DMS114 treated with DMSO at 0.1 percent for 48 hours (cell line): ENCODE measurements around the gene SLC6A18.
"Not testable (repeated sequence)": the region's sequence is repeated elsewhere in the genome, so short reads cannot be mapped to it uniquely, and the experiment has no call there.

Source experiments
- DNase-seq: peaks from one replicate; lab custom pipeline; 2025; ENCODE audit not compliant: unreplicated experiment; lab: John Stamatoyannopoulos, UW

Gene SLC6A18

DNA sequence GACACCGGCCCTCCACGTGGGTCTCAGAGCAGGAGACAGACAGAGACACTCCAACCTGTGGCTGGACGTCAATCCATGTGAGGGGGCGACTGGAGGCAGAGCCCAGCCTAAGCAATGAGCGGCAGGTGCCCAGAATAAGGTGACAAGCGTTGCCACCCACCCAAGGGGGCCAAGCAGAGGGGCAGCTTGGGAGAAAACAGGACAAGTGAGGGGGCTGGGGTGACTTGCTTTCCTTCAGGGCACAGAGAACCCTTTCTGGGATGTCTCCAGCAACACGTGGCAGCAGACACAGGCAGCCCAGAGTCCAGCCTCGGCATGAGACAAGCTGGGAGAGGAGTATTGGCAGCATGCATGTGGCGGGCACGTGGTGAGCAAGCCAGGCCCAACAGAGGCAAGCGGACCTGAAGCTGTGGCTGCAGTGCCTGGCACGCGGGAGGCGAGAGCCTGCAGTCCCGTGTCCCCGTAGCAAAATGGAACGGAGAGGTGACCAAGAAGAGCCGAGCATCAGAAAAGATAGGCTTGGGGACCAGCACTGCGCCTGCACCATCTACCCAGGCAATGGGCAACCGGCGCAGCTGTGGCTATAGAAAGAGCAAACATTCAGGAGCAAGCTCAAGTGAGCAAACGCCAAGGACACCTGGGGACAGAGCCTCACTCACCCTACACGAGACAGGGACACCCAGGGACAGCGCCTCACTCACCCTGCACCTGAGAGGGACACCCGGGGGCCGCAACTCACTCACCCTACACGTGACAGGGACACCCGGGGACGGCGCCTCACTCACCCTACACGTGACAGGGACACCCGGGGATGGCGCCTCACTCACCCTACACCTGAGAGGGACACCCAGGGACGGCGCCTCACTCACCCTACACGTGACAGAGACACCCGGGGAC lies 63.5 kb downstream of the SLC6A18 start:
- no peak for DNase-seq

DNA sequence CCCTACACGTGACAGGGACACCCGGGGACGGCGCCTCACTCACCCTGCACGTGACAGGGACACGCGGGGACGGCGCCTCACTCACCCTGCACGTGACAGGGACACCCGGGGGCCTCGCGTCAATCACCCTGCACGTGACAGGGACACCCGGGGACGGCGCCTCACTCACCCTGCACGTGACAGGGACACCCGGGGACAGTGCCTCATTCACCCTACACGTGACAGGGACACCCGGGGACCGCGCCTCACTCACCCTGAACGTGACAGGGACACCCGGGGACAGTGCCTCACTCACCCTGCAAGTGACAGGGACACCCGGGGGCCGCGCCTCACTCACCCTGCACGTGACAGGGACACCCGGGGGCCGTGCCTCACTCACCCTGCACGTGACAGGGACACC lies 64.4 kb downstream of the SLC6A18 start:
- DNase-seq: not testable (repeated sequence)

DNA sequence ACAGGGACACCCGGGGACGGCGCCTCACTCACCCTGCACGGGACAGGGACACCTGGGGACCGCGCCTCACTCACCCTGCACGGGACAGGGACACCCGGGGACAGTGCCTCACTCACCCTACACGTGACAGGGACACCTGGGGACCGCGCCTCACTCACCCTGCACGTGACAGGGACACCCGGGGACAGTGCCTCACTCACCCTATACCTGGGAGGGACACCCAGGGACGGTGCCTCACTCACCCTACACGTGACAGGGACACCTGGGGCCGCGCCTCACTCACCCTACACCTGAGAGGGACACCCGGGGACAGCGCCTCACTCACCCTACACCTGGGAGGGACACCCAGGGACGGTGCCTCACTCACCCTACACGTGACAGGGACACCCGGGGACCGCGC lies 65.8 kb downstream of the SLC6A18 start:
- DNase-seq: not testable (repeated sequence)

DNA sequence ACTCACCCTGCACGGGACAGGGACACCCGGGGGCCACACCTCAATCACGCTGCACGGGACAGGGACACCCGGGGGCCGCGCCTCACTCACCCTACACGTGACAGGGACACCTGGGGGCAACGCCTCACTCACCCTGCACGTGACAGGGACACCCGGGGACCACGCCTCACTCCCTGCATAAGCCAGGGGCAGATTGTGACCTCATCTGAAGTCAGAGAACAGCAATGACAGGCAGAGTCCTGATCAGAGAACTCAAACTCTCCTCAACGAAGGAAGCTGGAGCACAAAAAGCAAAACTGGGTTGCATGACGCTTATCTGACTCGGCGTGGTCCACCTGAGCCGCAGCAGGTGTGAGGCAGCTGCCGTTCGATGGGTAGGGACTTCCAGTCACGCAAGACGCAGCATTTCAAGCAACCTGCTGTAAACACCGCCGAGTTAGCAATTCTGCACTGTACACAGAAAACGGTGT lies 66.5 kb downstream of the SLC6A18 start:
- no peak for DNase-seq

DNA sequence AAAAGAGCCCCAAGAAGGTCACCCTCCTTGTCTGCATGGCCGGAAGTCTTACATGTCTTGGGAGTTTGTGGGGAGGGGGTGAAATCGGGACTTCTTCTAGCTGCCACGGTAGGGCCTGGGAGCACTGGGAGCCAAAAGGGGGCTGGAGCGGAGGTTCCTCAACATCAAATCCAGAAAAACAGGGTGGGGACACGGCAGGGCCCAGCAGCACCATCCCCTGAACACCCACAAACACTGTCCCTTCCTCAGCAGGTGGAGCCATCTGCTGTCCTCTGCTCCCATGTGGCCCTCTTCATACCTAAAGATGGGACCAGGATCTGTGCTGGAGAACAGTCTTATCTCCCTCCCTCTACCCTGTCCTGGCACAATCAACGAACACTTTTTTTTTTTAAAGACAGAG lies 67.0 kb downstream of the SLC6A18 start:
- no peak for DNase-seq

DNA sequence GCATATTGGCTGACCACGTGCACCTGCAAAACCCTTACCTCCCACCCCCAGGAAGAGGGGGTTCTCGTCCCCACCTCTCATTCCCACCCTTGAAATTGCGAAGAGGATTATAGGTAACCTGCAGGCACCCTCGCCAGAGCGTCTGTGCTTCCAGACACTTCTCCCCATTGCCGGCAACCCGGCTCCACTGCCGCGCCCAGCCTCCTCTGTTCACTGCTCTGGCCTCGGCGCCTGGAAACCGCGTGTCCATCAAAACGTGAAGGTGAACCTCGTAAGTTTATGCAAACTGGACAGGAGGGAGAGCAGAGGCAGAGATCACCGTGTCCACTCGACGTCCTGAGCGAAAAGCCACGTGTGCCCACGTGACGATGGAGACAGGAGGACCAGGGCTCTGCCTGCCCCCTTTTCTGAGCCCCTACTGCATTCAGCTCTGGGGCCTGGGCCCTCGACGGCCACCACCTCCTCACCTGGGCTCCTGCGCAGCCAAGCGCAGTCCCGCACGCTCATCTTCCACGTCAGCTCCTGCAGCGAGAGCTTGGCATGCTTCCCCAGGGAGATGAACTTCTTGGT lies 67.8 kb downstream of the SLC6A18 start:
- DNase-seq: no peak

DNA sequence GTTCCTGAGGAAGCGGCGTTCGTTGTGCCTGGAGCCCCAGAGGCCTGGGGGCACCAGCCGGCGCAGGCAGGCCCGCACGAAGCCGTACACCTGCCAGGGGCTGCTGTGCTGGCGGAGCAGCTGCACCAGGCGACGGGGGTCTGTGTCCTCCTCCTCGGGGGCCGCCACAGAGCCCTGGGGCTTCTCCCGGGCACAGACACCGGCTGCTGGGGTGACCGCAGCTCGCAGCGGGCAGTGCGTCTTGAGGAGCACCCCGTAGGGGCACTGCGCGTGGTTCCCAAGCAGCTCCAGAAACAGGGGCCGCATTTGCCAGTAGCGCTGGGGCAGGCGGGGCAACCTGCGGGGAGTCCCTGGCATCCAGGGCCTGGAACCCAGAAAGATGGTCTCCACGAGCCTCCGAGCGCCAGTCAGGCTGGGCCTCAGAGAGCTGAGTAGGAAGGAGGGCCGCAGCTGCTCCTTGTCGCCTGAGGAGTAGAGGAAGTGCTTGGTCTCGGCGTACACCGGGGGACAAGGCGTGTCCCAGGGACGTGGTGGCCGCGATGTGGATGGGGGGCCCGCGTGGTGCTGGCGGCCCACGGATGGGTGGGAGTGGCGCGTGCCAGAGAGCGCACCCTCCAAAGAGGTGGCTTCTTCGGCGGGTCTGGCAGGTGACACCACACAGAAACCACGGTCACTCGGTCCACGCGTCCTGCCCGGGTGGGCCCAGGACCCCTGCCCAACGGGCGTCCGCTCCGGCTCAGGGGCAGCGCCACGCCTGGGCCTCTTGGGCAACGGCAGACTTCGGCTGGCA lies 68.4 kb downstream of the SLC6A18 start:
- no peak for DNase-seq

DNA sequence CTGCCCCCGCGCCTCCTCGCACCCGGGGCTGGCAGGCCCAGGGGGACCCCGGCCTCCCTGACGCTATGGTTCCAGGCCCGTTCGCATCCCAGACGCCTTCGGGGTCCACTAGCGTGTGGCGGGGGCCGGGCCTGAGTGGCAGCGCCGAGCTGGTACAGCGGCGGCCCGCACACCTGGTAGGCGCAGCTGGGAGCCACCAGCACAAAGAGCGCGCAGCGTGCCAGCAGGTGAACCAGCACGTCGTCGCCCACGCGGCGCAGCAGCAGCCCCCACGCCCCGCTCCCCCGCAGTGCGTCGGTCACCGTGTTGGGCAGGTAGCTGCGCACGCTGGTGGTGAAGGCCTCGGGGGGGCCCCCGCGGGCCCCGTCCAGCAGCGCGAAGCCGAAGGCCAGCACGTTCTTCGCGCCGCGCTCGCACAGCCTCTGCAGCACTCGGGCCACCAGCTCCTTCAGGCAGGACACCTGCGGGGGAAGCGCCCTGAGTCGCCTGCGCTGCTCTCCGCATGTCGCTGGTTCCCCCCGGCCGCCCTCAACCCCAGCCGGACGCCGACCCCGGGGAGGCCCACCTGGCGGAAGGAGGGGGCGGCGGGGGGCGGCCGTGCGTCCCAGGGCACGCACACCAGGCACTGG lies 69.1 kb downstream of the SLC6A18 start:
- DNase-seq: no peak

DNA sequence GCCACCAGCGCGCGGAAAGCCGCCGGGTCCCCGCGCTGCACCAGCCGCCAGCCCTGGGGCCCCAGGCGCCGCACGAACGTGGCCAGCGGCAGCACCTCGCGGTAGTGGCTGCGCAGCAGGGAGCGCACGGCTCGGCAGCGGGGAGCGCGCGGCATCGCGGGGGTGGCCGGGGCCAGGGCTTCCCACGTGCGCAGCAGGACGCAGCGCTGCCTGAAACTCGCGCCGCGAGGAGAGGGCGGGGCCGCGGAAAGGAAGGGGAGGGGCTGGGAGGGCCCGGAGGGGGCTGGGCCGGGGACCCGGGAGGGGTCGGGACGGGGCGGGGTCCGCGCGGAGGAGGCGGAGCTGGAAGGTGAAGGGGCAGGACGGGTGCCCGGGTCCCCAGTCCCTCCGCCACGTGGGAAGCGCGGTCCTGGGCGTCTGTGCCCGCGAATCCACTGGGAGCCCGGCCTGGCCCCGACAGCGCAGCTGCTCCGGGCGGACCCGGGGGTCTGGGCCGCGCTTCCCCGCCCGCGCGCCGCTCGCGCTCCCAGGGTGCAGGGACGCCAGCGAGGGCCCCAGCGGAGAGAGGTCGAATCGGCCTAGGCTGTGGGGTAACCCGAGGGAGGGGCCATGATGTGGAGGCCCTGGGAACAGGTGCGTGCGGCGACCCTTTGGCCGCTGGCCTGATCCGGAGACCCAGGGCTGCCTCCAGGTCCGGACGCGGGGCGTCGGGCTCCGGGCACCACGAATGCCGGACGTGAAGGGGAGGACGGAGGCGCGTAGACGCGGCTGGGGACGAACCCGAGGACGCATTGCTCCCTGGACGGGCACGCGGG lies 69.9 kb downstream of the SLC6A18 start, which contains the start of gene TERT:
Gene TERT (minus strand): TSS at position 234 of the 815 bp plus-strand sequence. CDS start 79 bp downstream, at position 155.
- peak; percentile 27 for DNase-seq

DNA sequence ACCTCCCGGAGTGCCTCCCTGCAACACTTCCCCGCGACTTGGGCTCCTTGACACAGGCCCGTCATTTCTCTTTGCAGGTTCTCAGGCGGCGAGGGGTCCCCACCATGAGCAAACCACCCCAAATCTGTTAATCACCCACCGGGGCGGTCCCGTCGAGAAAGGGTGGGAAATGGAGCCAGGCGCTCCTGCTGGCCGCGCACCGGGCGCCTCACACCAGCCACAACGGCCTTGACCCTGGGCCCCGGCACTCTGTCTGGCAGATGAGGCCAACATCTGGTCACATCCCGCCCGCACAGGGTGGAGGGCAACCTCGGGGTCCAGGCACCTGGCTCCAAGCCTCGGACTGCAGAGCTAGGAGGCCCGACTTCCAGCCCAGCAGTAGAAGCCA lies 70.5 kb downstream of the SLC6A18 start:
- DNase-seq: no peak
